Suprapubic skin (tissue), 4 donors: ENCODE data around the gene PTPN14.

Experiments used
- CTCF ChIP-seq, 2 donors: fragments of 200-600 bp in 1 of 2; fragments of 450-650 bp in 1 of 2; sonication (generic) in 1 of 2; IDR thresholded peaks; one replicate each; pipeline ENCODE4 v1.5.1; 2016 to 2019; ENCODE audit warnings: antibody characterized with exemption in 2 of 2, mild to moderate bottlenecking in 1 of 2, moderate library complexity in 1 of 2
- EP300 ChIP-seq: sonication (generic); formaldehyde crosslinking; IDR thresholded peaks from one replicate; pipeline ENCODE4 v1.6.1; 2017; ENCODE audit warnings: antibody characterized with exemption
- POLR2A ChIP-seq, 2 donors: fragments of 450-650 bp; IDR thresholded peaks; one replicate each; pipeline ENCODE4 v1.6.1; 2017; ENCODE audit warnings: antibody characterized with exemption in 2 of 2, mild to moderate bottlenecking in 2 of 2, moderate library complexity in 2 of 2
- POLR2AphosphoS5 ChIP-seq, 3 donors: sonication (generic); formaldehyde crosslinking; IDR thresholded peaks; one replicate each; pipeline ENCODE4 v1.6.1; 2017; ENCODE audit warnings: antibody characterized with exemption in 3 of 3

GRCh38 chr1:214380986-214381695, 170.3 kb downstream of the PTPN14 start:
- TF ChIP-seq CTCF (IDR thresholded peaks at IDR 0.05) = no peak
- no peak for TF ChIP-seq POLR2AphosphoS5 (IDR thresholded peaks at IDR 0.05)
- no peak for TF ChIP-seq EP300
- TF ChIP-seq POLR2A (IDR thresholded peaks at IDR 0.05) = no peak
